HG02840 (cell line): ENCODE results near the gene RNF182.
"Not testable (repeated sequence)": the region's sequence is repeated elsewhere in the genome, so short reads cannot be mapped to it uniquely, and the experiment has no call there.

Source experiments
- ATAC-seq: cut with Tn5 transposase; IDR thresholded peaks from one replicate; pipeline ENCODE4 v1.9.1; 2021; ENCODE audit warnings: mild to moderate bottlenecking, moderate library complexity, moderate number of reproducible peaks; ENCODE audit not compliant: unreplicated experiment, low FRiP score

Gene RNF182

DNA sequence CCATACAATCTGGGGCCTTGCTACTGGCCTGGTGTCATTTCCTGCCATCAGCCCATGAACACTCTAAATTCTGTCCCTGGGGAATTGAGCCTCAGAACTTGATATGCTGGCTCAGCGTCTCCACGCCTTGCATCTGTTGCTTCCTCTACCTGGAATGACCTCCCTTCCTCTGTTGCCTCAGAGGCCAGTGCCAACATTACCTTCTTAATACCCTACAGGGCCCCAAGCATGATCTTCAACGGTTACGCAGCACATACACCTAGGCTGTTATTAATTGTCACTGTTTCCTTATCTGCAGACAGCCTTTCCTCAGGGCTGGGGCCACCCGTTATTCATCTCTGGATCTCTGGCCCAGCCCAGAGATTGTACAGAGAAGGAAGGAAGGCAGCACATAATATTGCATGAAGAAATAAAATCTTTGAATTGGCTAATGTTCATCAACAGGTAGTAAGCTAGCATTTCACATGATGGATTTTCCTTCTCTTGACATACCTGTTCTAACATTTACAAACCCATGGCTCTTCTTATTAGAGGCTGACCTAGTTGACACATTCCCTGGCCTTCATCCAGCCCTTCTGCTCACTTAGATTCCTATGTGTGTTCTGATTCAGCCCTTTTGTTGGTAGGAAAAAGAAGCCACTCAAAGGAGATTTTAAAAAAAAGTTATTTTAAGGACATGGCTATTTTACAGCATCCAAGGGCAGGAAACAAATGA lies 8.4 kb upstream of the RNF182 start:
- no peak for ATAC-seq

DNA sequence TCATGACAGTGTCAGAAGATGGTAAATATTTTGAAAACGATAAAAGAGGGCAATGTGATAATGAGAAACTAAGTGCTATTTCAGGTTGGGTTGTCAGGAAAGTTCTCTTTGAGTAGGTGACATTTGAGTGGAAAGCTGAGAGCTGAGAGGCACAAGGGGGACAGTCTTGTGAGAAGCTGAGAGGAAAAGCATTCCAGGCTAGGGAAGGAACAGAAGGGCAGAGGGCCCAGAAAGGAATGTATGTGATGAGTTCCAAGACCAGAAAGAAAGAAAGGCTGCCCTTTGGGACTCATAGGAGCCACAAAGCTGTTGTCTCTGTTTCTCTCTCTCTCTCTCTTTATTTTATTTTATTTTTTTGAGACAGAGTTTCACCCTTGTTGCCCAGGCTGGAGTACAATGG lies 7.6 kb upstream of the RNF182 start:
- ATAC-seq = no peak

DNA sequence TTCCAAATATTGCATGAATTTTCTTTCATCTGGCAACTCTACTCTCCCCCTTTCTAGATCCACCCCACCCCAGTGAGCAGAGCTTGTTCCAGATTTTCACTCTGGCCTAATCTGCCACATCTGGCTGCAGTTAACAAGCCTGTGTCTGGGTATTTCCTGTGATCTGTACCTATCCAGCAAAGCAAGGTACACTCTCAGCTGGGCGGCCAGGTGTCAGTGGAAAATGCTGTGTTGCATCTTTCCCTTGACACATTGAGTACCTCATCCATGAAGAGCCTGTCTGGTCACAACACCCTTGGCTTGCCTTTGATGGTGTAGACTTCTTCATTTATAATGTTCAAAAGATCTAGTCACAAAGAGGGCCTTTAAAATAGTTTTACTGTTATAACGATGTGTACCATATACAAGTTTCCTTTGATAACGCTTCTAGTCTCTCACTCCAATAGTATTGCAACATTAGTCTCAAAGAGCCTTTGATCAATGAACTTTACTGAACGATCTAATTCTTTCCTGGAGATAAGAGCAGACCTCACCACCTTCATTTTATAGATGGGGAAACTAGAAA lies 6.0 kb upstream of the RNF182 start:
- no peak for ATAC-seq

- ATAC-seq = no peak
Observed at GRCh38 chr6:13919861-13920260, 4.9 kb upstream of the RNF182 start.

DNA sequence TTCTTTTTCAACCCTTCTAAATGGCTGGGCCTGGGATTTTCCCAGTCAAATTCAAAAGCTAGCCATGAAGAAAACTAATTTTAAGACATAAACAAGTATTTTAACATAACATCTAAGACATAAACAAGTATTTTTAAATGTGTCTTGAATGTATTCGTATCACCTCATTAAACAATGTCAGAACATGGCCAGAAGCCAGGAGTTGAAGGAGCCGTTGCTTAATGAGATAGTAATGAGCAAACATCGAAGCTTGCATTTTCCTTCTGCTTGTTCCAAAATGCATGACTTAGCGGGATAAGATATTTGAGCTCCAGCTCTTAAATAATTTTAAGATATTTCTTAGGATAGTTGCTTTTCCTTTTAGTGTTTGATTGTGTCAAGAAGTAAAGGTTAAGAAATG lies 4.2 kb upstream of the RNF182 start:
- ATAC-seq = no peak

GRCh38 chr6:13922750-13923149 lies 2.0 kb upstream of the RNF182 start:
- no peak for ATAC-seq

- ATAC-seq = no peak
Observed at GRCh38 chr6:13923527-13924145, 1.1 kb upstream of the RNF182 start.

GRCh38 chr6:13924146-13924948 lies 405 bp upstream of the RNF182 start:
- no peak for ATAC-seq

GRCh38 chr6:13926378-13926777 lies 1.6 kb downstream of the RNF182 start:
- no peak for ATAC-seq

DNA sequence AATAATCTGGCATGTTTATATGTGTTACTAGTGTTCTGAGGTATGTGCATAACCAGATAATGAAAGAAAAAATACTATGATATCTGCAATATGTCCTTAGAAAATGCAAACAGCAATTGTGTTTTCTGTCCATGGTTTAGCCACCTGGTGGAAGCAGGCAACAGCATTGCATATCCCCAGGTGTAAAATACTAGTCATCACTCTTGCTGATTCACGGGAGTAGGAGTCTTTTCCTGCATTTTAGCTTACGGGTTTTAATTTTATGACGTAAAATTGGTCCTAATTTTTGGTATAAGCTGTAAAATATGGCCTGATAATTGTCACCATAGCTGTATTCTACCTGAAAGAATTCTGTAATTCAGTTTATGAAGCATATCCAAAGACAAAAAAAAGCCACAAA lies 2.5 kb downstream of the RNF182 start:
- ATAC-seq = no peak

GRCh38 chr6:13929196-13929595 lies 4.4 kb downstream of the RNF182 start:
- ATAC-seq = no peak

DNA sequence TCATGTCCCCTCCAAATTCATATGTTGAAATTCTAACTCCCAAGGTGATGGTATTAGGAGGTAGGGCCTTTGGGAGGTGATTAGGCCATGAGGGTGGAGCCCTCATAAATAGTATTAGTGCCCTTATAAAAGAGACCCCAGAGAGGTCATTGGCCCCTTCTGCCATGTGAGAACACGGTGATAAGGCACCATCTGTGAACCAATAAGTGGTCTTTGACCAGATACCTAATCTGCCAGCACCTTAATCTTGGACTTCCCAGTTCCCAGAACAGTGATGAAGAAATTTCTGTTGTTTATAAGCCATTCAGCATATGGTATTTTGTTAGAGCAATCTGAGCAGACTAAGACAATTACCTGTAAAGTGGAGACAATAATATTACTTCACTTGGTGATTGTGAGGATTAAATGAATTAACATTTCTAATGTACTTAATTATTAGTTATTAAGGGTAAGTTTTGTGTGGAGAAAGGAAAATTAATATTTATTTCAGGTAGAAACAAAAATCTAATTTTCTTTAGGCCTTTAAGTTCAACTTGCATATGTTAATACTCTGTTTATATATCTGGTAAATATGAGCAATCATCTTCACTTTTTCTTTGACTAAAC lies 7.1 kb downstream of the RNF182 start:
- ATAC-seq = no peak

GRCh38 chr6:13932785-13933184 lies 8.0 kb downstream of the RNF182 start:
- ATAC-seq = no peak

DNA sequence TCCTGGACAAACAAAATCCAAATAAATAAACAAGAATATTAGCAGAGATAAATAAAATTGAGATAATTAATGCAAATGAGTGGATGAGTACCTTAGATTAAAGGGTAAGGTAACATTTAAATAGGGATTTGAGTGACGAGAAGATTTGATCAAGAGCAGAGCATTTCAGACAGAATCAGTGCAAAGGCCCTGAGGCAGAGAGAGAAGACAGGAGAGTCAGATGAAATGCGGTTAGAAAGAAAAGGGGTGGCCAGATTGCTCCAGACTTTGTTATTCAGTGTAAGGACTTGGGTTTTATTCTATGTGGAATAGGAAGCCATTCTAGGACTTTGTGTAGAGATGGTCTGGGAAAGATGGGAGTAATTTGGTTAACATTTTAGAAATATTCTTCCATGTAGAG lies 10.0 kb downstream of the RNF182 start:
- no peak for ATAC-seq

- ATAC-seq = no peak
Observed at GRCh38 chr6:13935190-13935880, 10.6 kb downstream of the RNF182 start.

DNA sequence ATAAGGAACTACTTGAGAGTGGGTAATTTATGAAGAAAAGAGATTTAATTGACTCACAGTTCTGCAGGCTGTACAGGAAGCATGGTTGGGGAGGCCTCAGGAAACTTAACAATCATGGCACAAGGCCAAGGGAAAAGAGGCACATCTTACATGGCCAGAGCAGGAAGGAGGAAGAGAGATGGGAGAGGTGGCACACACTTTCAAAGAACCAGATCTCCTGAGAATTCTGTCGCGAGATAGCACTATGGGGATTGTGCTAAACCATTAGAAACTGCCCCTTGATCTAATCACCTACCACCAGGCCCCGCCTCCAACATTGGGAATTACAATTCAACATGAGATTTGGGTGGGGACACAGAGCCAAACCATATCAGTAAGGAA lies 11.1 kb downstream of the RNF182 start:
- not testable (repeated sequence) for ATAC-seq

- ATAC-seq = no peak
Observed at GRCh38 chr6:13941902-13942301, 17.1 kb downstream of the RNF182 start.

DNA sequence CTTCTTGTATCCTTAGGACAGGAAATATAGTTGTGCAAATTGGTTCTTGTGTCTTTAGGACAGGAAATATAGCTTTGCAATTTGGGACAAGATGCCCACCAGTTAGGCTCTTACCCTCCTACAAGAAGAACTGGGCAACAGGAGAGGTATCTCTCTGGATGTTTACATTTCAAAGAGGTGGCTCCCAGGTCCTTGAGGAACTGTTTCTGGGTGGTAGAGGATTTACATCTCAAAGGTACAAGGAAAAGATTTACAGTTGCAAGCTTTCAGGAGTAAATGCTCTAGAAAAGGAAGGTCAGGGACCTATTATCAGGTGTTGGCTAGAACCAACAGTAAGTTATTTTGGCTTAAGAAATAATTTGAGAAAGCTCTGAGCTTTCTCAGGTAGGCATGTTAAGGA lies 19.2 kb downstream of the RNF182 start:
- no peak for ATAC-seq

DNA sequence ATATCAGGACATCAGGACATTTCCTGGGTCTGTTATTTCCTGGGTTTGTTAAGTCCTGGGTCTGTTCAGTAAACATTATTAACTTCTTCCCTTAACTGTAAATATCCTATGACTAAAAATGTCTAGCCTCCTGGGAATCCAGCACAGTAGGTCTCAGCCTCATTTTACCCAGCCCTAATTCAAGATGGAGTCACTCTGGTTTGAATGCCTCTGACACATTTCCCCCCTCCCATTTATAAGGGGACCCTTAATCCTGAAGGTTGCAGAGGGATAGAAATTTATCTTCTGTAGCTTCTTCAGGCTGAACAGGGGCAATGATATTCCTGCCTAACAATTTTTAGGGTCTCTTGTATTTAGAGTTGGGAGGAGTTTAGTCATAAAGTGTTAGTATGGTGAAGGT lies 21.8 kb downstream of the RNF182 start:
- no peak for ATAC-seq

DNA sequence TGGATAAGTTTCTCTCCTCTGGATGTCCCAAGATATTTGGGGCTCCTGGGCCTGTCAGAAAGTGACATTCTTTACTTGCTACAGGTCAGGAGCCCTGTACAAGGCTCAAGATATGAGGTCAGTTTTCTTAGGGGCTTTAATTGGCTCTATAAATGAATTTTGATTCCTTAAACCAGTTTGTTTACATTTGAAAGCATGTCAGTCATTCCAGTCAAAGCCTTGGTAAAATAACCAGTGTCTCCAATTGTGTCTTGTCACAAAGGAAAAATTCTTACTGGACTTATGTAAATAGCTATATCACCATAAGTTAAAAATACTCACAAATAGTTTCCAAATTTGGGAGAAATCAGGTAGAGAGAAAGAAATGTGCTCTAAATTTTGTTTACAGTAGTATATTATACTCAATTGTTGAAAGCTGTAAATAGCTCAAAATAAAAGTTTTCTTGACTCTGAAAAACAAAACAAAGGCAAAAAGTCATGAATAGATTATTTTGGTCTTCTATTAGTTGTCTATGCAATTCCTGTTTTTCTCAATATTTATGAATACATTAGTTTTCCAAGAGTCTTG lies 22.9 kb downstream of the RNF182 start:
- no peak for ATAC-seq
